Posterior vena cava (tissue), 2 donors: Measurements from ENCODE around the gene PCSK5. TPM values are rescaled to one million over a fixed set of nuclear protein-coding genes. Genes with fewer than 3 reads are reported as not detected.

Experiments
- DNase-seq: peaks from one replicate; pipeline ENCODE4 v3.0.0-alpha.2; 2020; ENCODE audit warnings: low spot score
- intact Hi-C, 2 donors: fragments of 100-400 bp; cut with DNase I; formaldehyde crosslinking; loops; one replicate each; pipeline versions ENCODE4 v1.14.1 to v1.14.2; 2022 to 2023
- total RNA-seq, 2 donors: library from RNA; stranded (reverse); fragmentation: NEBNext Ultra II Directional; extraction: Animal tissue kit (Norgen Biotek cat#: 25700); gene quantifications; one replicate each; pipeline ENCODE4 v1.2.1, GENCODE V29; 2021
- donor health status: DM: yes; HTN: yes; CAD: no.
- donor health status: DM: yes; HTN: yes; CAD: no.

Gene PCSK5
- total RNA-seq, 2 donors from 2014 or later, result 67.9 to 84.2 TPM

- intact Hi-C loops, result no loop called here
- no peak for DNase-seq
Observed at GRCh38 chr9:76373173-76373783, 482.8 kb downstream of the PCSK5 start.

DNA sequence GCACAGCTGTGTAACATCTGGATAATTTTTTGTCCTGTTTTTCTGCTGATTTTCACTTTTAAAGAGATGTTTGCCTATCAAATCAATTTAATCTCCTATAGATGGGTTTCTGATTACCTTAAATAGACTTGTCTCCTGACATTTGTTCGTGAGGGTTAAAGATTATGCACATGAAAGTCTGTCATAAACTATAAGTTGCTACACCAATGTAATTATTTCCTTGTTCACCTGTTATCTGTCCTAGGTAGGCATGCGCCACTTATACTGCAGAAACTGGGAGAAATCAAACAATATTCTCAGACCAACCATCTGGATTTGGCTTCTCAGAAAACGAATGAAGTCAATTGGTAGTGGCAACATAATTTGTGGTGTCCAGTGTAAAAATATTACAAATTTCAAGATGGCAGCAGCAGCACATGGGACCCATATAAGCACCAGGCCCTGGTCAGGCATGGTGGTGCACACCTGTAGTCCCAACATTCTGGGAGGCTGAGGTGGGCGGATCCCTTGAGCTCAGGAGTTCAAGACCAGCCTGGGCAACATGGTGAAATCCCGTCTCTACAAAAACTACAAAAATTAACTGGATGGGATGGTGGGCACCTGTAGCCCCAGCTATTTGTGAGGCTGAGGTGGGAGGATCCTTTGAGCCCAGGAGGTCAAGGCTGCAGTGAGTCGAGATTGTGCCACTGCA is 483.5 kb downstream of the PCSK5 start:
- DNase-seq, result no peak
- intact Hi-C loops, result no loop called here

DNA sequence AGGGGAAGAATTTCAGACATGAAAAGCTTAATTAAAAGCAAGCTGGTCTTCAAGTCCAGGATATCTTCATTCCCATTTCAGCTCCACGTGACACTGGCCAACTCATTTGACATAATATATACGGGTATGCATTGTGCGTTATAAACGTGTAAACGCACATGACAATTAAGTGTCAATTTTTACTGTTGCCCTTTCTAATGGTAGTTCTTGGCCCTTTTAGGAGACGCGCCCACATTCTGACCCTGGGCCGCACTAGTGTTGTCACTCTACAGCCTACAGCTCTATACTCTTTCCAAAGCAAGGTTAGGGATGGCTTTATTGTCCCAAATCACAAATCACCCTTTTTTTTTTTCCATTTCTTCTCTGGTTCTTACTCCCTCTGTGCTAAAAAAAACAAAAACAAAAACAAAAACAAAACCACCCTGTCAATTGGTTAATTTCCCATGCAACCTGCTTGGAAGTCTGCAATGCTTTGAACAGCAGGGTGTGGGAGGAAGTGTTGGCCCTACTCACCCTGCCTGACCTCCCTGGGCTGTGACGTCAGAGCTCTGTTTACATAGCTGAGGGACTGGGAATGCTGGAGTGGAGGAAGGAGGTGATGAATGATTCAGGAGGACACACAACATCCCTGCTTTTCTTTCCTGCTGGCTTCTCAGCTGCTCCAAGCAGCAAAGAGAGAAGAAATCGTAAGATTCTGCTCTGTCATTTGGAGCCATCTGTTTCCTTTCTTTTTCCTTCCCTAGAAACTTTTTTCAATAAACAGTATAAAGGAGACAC is 484.5 kb downstream of the PCSK5 start:
- DNase-seq, result peak; percentile 85

GRCh38 chr9:76377791-76378190 is 487.3 kb downstream of the PCSK5 start:
- intact Hi-C loops, result no loop called here
- DNase-seq, result no peak

More for the DNA sequence above, 484.5 kb downstream of the PCSK5 start:
- intact Hi-C loops, result no loop called here

GRCh38 chr9:76378367-76379073 is 488.0 kb downstream of the PCSK5 start:
- intact Hi-C loops, result no loop called here
- DNase-seq, result no peak

- DNase-seq, result no peak
- intact Hi-C loops, result no loop called here
Observed at GRCh38 chr9:76379494-76379893, 489.0 kb downstream of the PCSK5 start.

GRCh38 chr9:76390656-76391055 is 500.2 kb downstream of the PCSK5 start:
- no peak for DNase-seq
- intact Hi-C loops, result no loop called here

GRCh38 chr9:76394195-76394959 is 503.9 kb downstream of the PCSK5 start, which contains the start of gene RFK:
Gene RFK, minus strand, starts transcription at chr9:76394426. Its CDS starts 255 bp downstream, at chr9:76394171.
- intact Hi-C loops, result no loop called here
- peak; percentile 98 for DNase-seq

DNA sequence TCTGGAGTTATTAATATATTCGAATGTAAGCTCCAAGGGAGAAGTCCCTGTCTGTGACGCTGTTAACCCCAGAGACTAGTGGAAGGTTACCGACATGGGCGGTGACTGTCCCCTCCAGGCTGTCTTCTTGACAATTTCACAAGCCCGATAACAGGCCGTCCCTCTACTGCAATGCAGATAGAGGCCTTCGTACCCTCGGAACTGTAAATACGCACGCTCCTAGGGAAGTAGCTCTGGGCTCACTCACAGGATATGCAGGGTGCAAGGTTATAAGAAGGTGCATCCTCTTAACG is 504.4 kb downstream of the PCSK5 start:
- intact Hi-C loops, result no loop called here
- peak; percentile 83 for DNase-seq

DNA sequence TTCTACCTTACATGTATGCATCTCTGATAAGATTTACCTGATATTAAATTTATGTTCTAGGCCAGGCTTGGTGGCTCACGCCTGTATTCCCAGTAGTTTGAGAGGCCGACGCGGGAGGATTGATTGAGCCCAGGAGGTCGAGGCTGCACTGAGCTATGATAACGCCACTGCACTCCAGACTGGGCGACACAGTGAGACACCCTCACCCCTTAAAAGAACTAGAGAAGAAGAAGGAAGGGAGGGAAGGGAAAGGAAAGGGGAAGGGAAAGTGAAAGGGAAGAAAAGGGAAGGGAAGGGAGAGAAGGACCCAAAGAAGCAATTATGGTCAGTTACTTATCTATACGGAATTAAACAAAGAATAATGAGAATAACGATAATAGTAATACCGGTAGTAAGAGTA is 504.9 kb downstream of the PCSK5 start:
- intact Hi-C loops, result no loop called here
- no peak for DNase-seq

- DNase-seq, result no peak
- intact Hi-C loops, result no loop called here
Observed at GRCh38 chr9:76396144-76396543, 505.7 kb downstream of the PCSK5 start.

DNA sequence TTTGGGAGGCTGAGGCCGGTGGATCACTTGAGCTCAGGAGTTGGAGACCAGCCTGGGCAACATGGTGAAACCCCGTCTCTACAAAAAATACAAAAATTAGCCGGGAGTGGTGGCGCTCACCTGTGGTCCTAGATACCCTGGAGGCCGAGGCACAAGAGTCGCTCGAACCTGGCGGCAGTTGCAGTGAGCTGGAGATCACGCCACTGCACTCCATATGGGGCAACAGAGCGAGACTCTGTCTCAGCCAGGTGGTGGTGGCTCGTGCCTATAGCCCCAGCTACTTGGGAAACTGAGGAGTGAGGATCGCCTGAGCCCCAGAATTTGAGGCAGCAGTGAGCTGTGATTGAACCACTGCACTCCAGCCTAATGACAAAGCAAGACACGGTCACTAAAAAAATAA is 506.1 kb downstream of the PCSK5 start:
- intact Hi-C loops, result no loop called here
- no peak for DNase-seq

DNA sequence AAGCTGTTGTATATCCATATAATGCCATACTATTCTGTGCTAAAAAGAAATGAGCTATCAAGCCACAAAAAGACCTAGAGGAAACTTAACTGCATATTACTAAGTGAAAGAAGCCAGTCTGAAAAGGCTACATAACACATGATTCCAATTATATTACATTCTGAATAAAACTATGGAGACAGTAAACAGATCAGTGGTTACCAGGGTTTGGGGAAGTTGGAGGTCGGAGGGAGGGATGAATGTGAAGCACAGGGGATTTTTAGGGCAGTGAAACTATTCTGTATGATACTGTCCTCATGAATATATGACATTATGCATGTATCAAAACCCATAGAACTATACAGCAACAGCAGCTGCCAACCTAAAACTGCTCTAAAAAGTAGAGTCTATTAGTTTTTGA is 509.4 kb downstream of the PCSK5 start:
- intact Hi-C loops, result no loop called here

GRCh38 chr9:76400534-76401096 is 510.1 kb downstream of the PCSK5 start:
- DNase-seq, result no peak
- intact Hi-C loops, result no loop called here

More for the DNA sequence above, 509.4 kb downstream of the PCSK5 start:
- DNase-seq, result no peak

GRCh38 chr9:76401176-76401575 is 510.7 kb downstream of the PCSK5 start:
- no peak for DNase-seq
- intact Hi-C loops, result no loop called here

GRCh38 chr9:76401580-76402354 is 511.3 kb downstream of the PCSK5 start:
- no peak for DNase-seq
- intact Hi-C loops, result no loop called here

DNA sequence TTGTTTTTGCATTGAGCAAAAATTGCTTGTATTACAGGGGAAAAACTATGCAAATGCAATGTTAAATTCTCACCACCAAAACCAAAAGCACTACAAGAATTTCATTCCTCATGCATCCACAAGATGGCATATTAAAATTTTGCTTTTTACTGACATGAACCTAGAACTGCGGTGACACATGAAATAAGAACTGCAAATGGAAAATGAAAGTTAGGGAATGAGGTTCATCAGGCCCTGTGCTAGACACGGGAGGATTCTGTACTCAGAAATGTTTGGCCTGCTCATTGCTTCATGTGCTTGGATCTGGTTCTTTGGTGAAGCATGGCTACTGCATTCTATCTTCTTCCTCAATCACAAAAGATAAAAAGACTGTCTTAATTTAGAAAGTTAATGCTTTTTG is 512.9 kb downstream of the PCSK5 start:
- DNase-seq, result no peak
- intact Hi-C loops, result no loop called here

GRCh38 chr9:76404401-76404800 is 513.9 kb downstream of the PCSK5 start:
- no peak for DNase-seq
- intact Hi-C loops, result no loop called here
